Ovary (tissue), 10 donors: Measurements from ENCODE around the gene DNALI1. TPM values are rescaled to one million over a fixed set of nuclear protein-coding genes. Genes with fewer than 3 reads are reported as not detected.
A peak's percentile ranks its signal among the peaks of the same experiment; 100 is the strongest.

Source experiments
- DNase-seq, 5 donors: peaks; one replicate each; pipeline ENCODE4 v3.0.0-alpha.2; 2019 to 2020
- H3K27ac ChIP-seq, 2 donors: fragments of 200-600 bp; one replicate each; pipeline versions ENCODE4 v1.5.1 to v1.8.0; 2019 to 2022
- H3K27me3 ChIP-seq: fragments of 200-600 bp; one replicate; pipeline ENCODE4 v1.8.0; 2022
- H3K36me3 ChIP-seq: fragments of 200-600 bp; sonication (generic); one replicate; pipeline ENCODE4 v1.5.1; 2019
- H3K4me1 ChIP-seq: one replicate; pipeline ENCODE4 v1.8.1; 2013; ENCODE audit warnings: mild to moderate bottlenecking, moderate library complexity; ENCODE audit not compliant: insufficient read depth
- H3K4me3 ChIP-seq: fragments of 200-600 bp; sonication (generic); one replicate; pipeline ENCODE4 v1.5.1; 2017
- H3K9me3 ChIP-seq, 2 donors: fragments of 200-600 bp in 1 of 2; sonication (generic) in 1 of 2; one replicate each; pipeline versions ENCODE4 v1.5.1 to v1.8.1; 2013 to 2019; ENCODE audit warnings: mild to moderate bottlenecking in 1 of 2, moderate library complexity in 1 of 2
- EP300 ChIP-seq: sonication (generic); formaldehyde crosslinking; IDR thresholded peaks from one replicate; pipeline ENCODE4 v1.6.1; 2017; ENCODE audit warnings: antibody characterized with exemption
- POLR2A ChIP-seq: fragments of 450-650 bp; IDR thresholded peaks from one replicate; pipeline ENCODE4 v1.6.1; 2017; ENCODE audit warnings: antibody characterized with exemption, mild to moderate bottlenecking, moderate library complexity
- WGBS, 3 donors: extraction: QIAGEN DNeasy Blood & Tissue Kit in 1 of 3; methylation state at CpG; one replicate each; pipeline versions ENCODE4 v1.1.5 to v1.1.7; 2013 to 2017; 5-methylcytosine and 5-hydroxymethylcytosine counted together
- intact Hi-C, 4 donors: fragments of 100-400 bp; cut with DNase I; formaldehyde crosslinking; loops; one replicate each; pipeline versions ENCODE4 v1.11.0 to v1.15.1; 2022 to 2023
- long read RNA-seq, 3 donors: library from polyadenylated mRNA in 2 of 3; unstranded in 2 of 3; transcript quantifications; one replicate each; pipeline ENCODE4 v2.0.0 and lab custom pipeline, GENCODE V29; 2021 to 2026
- polyA plus RNA-seq, 2 donors: library from polyadenylated mRNA; stranded (reverse); fragments of 200-250 nt in 1 of 2; fragments of 350-450 nt in 1 of 2; fragmentation: Illumina TruSeq in 1 of 2; extraction: RNeasy Lipid Tissue Mini Kit (QIAGEN cat#74804) in 1 of 2; gene quantifications; one replicate each; pipeline ENCODE4 v1.2.3, GENCODE V29; 2013 to 2014
- total RNA-seq, 7 donors: library from RNA; depleted of rRNA in 2 of 7; stranded (reverse); fragments of >200 nt in 2 of 7; fragmentation: NEBNext Ultra II Directional in 3 of 7; extraction: Animal tissue kit (Norgen Biotek cat#: 25700) in 3 of 7; gene quantifications; one replicate each; pipeline versions ENCODE4 v1.1.0 to v1.2.4, GENCODE V29; 2016 to 2023
- TF ChIP-seq, protein P1 (sequence below), 3 donors: fragments of 450-650 bp in 2 of 3; fragments of 200-600 bp in 1 of 3; IDR thresholded peaks; one replicate each; pipeline versions ENCODE4 v1.5.1 to v1.8.0; 2016 to 2022; ENCODE audit warnings: antibody characterized with exemption in 3 of 3, mild to moderate bottlenecking in 1 of 3
- donor health status: DM: no; HTN: no; CAD: no; lungs with moderate emphysema.
- donor health status: DM: no; HTN: no; CAD: no.
- donor health status: Bipolar disorder and iron deficiency.
- donor health status: DM: yes; HTN: yes; CAD: no.
- donor health status: DM: no; HTN: no; CAD: no.
- donor health status: DM: yes; HTN: yes; CAD: no.

The DNALI1 gene
- total RNA-seq, result 10 to 100 TPM; 13.0 to 37.6 (median 17.8) TPM
- polyA plus RNA-seq, result 10 to 100 TPM; 16.4 to 22.4 TPM
- long read RNA-seq, donor 1, transcript DNALI1-201 (6 exons, 2,649 nt), result major isoform, 12 of 15 reads
- long read RNA-seq, donor 1, partial matches to known transcripts, result 0 of 15 reads
- long read RNA-seq, donor 1, other reads (novel, unspliced or antisense), result 3 of 15 reads
- long read RNA-seq, donor 2, transcript DNALI1-201 (6 exons, 2,649 nt), result major isoform, 23 of 389 reads
- long read RNA-seq, donor 2, partial matches to known transcripts, result 343 of 389 reads
- long read RNA-seq, donor 2, other reads (novel, unspliced or antisense), result 15 of 389 reads
- long read RNA-seq, donor 3, transcript DNALI1-201 (6 exons, 2,649 nt), result major isoform, 19 of 27 reads
- long read RNA-seq, donor 3, partial matches to known transcripts, result 0 of 27 reads
- long read RNA-seq, donor 3, other reads (novel, unspliced or antisense), result 2 of 27 reads

GRCh38 chr1:37556712-37557196, at the start of gene DNALI1:
DNALI1 (plus strand) TSS chr1:37556940; CDS start chr1:37556995, 55 bp downstream.
- DNase-seq, result peak; percentile 90 to 96 (median 94)
- H3K27ac ChIP-seq, result peak within 1 kb of the TSS in 1 of 2 donors; percentile 53
- intact Hi-C loops, result no loop called here
- 2% methylated on average over 31 of the region's 31 CpGs for WGBS, 3 donors
- TF ChIP-seq, protein P1, sequence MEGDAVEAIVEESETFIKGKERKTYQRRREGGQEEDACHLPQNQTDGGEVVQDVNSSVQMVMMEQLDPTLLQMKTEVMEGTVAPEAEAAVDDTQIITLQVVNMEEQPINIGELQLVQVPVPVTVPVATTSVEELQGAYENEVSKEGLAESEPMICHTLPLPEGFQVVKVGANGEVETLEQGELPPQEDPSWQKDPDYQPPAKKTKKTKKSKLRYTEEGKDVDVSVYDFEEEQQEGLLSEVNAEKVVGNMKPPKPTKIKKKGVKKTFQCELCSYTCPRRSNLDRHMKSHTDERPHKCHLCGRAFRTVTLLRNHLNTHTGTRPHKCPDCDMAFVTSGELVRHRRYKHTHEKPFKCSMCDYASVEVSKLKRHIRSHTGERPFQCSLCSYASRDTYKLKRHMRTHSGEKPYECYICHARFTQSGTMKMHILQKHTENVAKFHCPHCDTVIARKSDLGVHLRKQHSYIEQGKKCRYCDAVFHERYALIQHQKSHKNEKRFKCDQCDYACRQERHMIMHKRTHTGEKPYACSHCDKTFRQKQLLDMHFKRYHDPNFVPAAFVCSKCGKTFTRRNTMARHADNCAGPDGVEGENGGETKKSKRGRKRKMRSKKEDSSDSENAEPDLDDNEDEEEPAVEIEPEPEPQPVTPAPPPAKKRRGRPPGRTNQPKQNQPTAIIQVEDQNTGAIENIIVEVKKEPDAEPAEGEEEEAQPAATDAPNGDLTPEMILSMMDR (IDR thresholded peaks at IDR 0.05), result no peak
- TF ChIP-seq POLR2A, result peak; percentile 45
- H3K36me3 ChIP-seq, result no peaks in the 10 kb centered on the region
- peaks cover 9% of the 10 kb centered on the region for H3K4me1 ChIP-seq
- H3K9me3 ChIP-seq, result no peaks in the 10 kb centered on the region
- H3K27me3 ChIP-seq, result no peaks in the 10 kb centered on the region
- H3K4me3 ChIP-seq, result peak within 1 kb of the TSS; percentile 36

DNA sequence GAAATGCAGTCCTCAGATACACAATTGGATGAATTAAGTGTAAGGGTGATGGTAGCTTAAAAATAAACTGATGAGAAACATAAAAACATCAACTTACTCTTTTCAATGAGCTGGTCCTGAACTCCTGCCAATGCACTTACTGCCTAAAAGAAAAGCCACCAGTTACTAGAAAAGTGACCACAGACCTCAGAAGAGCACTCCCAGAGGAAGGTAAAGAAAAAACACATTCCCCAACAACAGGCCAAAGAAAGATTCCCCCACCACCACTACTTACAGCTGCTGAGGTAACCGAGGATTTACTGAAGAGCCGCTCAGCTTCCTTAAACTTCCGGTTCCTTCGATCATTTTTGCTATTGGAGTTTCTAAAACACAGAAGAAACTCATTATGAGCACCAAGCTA, 47.6 kb upstream of the DNALI1 start:
- TF ChIP-seq EP300, result no peak
- no peak for TF ChIP-seq POLR2A
- TF ChIP-seq, protein P1 (IDR thresholded peaks at IDR 0.05), result no peak
- intact Hi-C loops, result loop anchor here in 1 of 4 donors (5.0 kb wide), 1 partner anchor 1442 kb away; no protein-coding TSS in a partner anchor
- peaks cover 8% of the 10 kb centered on the region for H3K4me1 ChIP-seq
- H3K9me3 ChIP-seq, result no peaks in the 10 kb centered on the region
- H3K27ac ChIP-seq, result no peak overlapping the region
- 81 to 84% (median 82%) methylated on average over 4 of the region's 4 CpGs for WGBS, 3 donors
- no peaks in the 10 kb centered on the region for H3K27me3 ChIP-seq
- no peaks in the 10 kb centered on the region for H3K36me3 ChIP-seq
- no peak overlapping the region for H3K4me3 ChIP-seq
- no peak for DNase-seq

DNA sequence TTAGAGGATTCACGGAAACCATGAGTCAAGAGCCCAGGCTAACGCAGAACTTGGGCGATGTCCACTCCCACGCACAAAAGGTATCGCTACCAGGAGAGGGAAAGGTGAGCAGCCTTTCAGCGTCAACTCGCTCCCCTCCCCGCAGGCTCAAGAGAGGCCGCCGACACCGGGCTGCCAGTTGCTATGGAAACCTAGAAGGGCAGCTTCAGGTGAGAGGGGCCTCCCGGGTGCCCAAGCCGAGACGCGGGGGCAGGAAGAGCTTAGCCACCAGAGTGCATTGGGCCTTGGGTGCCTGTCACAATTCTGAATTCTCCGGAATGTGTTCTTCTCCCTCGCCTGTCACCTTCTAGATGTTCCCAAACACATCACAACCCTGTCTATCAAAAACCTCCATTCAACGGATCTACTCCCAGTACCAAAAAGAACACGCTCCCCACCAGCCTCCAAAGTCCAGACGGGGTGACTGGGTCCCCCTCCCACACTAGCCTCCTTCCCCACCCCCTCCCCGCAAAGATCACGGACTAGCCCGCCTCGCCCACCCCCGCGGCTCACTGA, 42.9 kb upstream of the DNALI1 start:
- no peaks in the 10 kb centered on the region for H3K36me3 ChIP-seq
- 1 to 2% (median 1%) methylated on average over 26 of the region's 26 CpGs for WGBS, 3 donors
- peak; percentile 14 to 50 (median 38) for DNase-seq
- peaks cover 10% of the 10 kb centered on the region for H3K4me1 ChIP-seq
- no peak for TF ChIP-seq EP300
- TF ChIP-seq POLR2A, result no peak
- TF ChIP-seq, protein P1 (IDR thresholded peaks at IDR 0.05), result no peak
- peak overlapping the region; percentile 62 for H3K4me3 ChIP-seq
- intact Hi-C loops, result no loop called here
- H3K27me3 ChIP-seq, result no peaks in the 10 kb centered on the region
- H3K9me3 ChIP-seq, result no peaks in the 10 kb centered on the region
- H3K27ac ChIP-seq, result peak overlapping the region in 1 of 2 donors; percentile 70

- WGBS, 3 donors, result 1% methylated on average over 26 to 100 of the region's 100 CpGs
- Histone ChIP-seq H3K4me1 (peaks cover 10% of the 10 kb centered on the region), H3K36me3 (no peaks in the 10 kb centered on the region), H3K27me3 (no peaks in the 10 kb centered on the region), H3K27ac (peak within 1 kb of the TSS; percentile 70 to 83), H3K4me3 (peak within 1 kb of the TSS; percentile 62), H3K9me3 (no peaks in the 10 kb centered on the region)
- peak; percentile 73 for TF ChIP-seq POLR2A
- TF ChIP-seq, protein P1 (IDR thresholded peaks at IDR 0.05), result peak; percentile 32 to 85 (median 84)
- TF ChIP-seq EP300, result no peak
- peak; percentile 77 to 88 (median 84) for DNase-seq
- intact Hi-C loops, result no loop called here
Measured at GRCh38 chr1:37514350-37515184, 42.2 kb upstream of the DNALI1 start, which contains the start of gene MEAF6. MEAF6 (minus strand) TSS chr1:37514766; CDS start chr1:37514746, 20 bp downstream.
